UCSD-AML1 (cell line): Measurements from ENCODE around the gene RASAL2.
"Not testable (repeated sequence)": the region's sequence is repeated elsewhere in the genome, so short reads cannot be mapped to it uniquely, and the experiment has no call there.

Experiments used
- DNase-seq: peaks from one replicate; lab custom pipeline; 2025; ENCODE audit not compliant: unreplicated experiment; lab: John Stamatoyannopoulos, UW

Gene RASAL2

GRCh38 chr1:178220094-178220493 is 126.2 kb downstream of the RASAL2 start:
- no peak for DNase-seq

GRCh38 chr1:178223289-178223688 is 129.4 kb downstream of the RASAL2 start:
- DNase-seq = no peak

GRCh38 chr1:178224358-178224757 is 130.5 kb downstream of the RASAL2 start:
- DNase-seq = no peak

- DNase-seq = no peak
Observed at GRCh38 chr1:178230881-178231409, 137.0 kb downstream of the RASAL2 start.

GRCh38 chr1:178232108-178232507 is 138.2 kb downstream of the RASAL2 start:
- no peak for DNase-seq

- no peak for DNase-seq
Observed at GRCh38 chr1:178232949-178233348, 139.0 kb downstream of the RASAL2 start.

- DNase-seq = no peak
Observed at GRCh38 chr1:178237121-178237520, 143.2 kb downstream of the RASAL2 start.

- no peak for DNase-seq
Observed at GRCh38 chr1:178238722-178239510, 145.0 kb downstream of the RASAL2 start.

- DNase-seq = no peak
Observed at GRCh38 chr1:178241057-178241456, 147.2 kb downstream of the RASAL2 start.

- DNase-seq = no peak
Observed at GRCh38 chr1:178241837-178242236, 147.9 kb downstream of the RASAL2 start.

GRCh38 chr1:178243119-178243518 is 149.2 kb downstream of the RASAL2 start:
- no peak for DNase-seq

- no peak for DNase-seq
Observed at GRCh38 chr1:178243890-178244289, 150.0 kb downstream of the RASAL2 start.

- not testable (repeated sequence) for DNase-seq
Observed at GRCh38 chr1:178248284-178248683, 154.4 kb downstream of the RASAL2 start.

- not testable (repeated sequence) for DNase-seq
Observed at GRCh38 chr1:178253581-178253980, 159.7 kb downstream of the RASAL2 start.

GRCh38 chr1:178254433-178254832 is 160.5 kb downstream of the RASAL2 start:
- no peak for DNase-seq

- DNase-seq = no peak
Observed at GRCh38 chr1:178258536-178258935, 164.6 kb downstream of the RASAL2 start.

GRCh38 chr1:178262120-178262500 is 168.2 kb downstream of the RASAL2 start:
- DNase-seq = no peak

- DNase-seq = no peak
Observed at GRCh38 chr1:178263341-178263740, 169.4 kb downstream of the RASAL2 start.

- DNase-seq = no peak
Observed at GRCh38 chr1:178266113-178266512, 172.2 kb downstream of the RASAL2 start.

- no peak for DNase-seq
Observed at GRCh38 chr1:178266619-178267066, 172.7 kb downstream of the RASAL2 start.

GRCh38 chr1:178267646-178268094 is 173.8 kb downstream of the RASAL2 start:
- no peak for DNase-seq

GRCh38 chr1:178271471-178271870 is 177.6 kb downstream of the RASAL2 start:
- DNase-seq = no peak
